Liver (tissue), 3 donors: ENCODE measurements around the gene ARHGAP28.

ENCODE experiments used
- CTCF ChIP-seq: fragments of 150-350 bp; IDR thresholded peaks from 2 replicates; pipeline ENCODE4 v1.5.1; 2017; ENCODE audit warnings: improper control_type of control experiment, low read depth, low read length; ENCODE audit not compliant: missing input control
- EGR1 ChIP-seq, 2 donors: IDR thresholded peaks; 2 replicates each; pipeline ENCODE4 v1.6.1; 2016 to 2018; ENCODE audit warnings: antibody characterized with exemption in 2 of 2, low read depth in 2 of 2
- GABPA ChIP-seq, 2 donors: IDR thresholded peaks in 1 of 2; conservative IDR thresholded peaks in 1 of 2; 2 replicates each; pipeline ENCODE4 v1.6.1; 2016; ENCODE audit warnings: antibody characterized with exemption in 2 of 2, mild to moderate bottlenecking in 1 of 2, moderate library complexity in 1 of 2
- JUND ChIP-seq, 2 donors: IDR thresholded peaks; 2 replicates each; pipeline ENCODE4 v1.6.1; 2016; ENCODE audit warnings: antibody characterized with exemption in 2 of 2
- MAX ChIP-seq: IDR thresholded peaks from 2 replicates; pipeline ENCODE4 v1.6.1; 2016; ENCODE audit warnings: antibody characterized with exemption
- RAD21 ChIP-seq, 2 donors: IDR thresholded peaks; 2 replicates each; pipeline ENCODE4 v1.6.1; 2016; ENCODE audit warnings: antibody characterized with exemption in 2 of 2, mild to moderate bottlenecking in 2 of 2
- REST ChIP-seq: IDR thresholded peaks from 2 replicates; pipeline ENCODE4 v1.6.1; 2016; ENCODE audit warnings: antibody characterized with exemption, mild to moderate bottlenecking
- RXRA ChIP-seq, 2 donors: IDR thresholded peaks; 2 replicates each; pipeline ENCODE4 v1.6.1; 2017 to 2018; ENCODE audit warnings: antibody characterized with exemption in 2 of 2, mild to moderate bottlenecking in 1 of 2
- SP1 ChIP-seq: IDR thresholded peaks from 2 replicates; pipeline ENCODE4 v1.6.1; 2018; ENCODE audit warnings: antibody characterized with exemption, mild to moderate bottlenecking
- TAF1 ChIP-seq: conservative IDR thresholded peaks from 2 replicates; pipeline ENCODE4 v1.6.1; 2016; ENCODE audit warnings: antibody characterized with exemption, mild to moderate bottlenecking
- YY1 ChIP-seq: IDR thresholded peaks from 2 replicates; pipeline ENCODE4 v1.6.1; 2016; ENCODE audit warnings: antibody characterized with exemption, mild to moderate bottlenecking
- ZBTB33 ChIP-seq: IDR thresholded peaks from 2 replicates; pipeline ENCODE4 v1.6.1; 2016; ENCODE audit warnings: antibody characterized with exemption
- donor health status: healthy.
- donor health status: healthy.

GRCh38 chr18:6859676-6860422 is 130.3 kb downstream of the ARHGAP28 start:
- no peak for TF ChIP-seq CTCF
- no peak for TF ChIP-seq RAD21 (IDR thresholded peaks at IDR 0.05)
- no peak for TF ChIP-seq REST
- no peak for TF ChIP-seq RXRA (IDR thresholded peaks at IDR 0.05)
- TF ChIP-seq SP1, result no peak
- no peak for TF ChIP-seq JUND (IDR thresholded peaks at IDR 0.05)
- TF ChIP-seq GABPA (IDR thresholded peaks at IDR 0.05 in 1 of 2, conservative IDR thresholded peaks at IDR 0.05 in 1 of 2), result no peak
- TF ChIP-seq ZBTB33, result no peak
- TF ChIP-seq MAX, result no peak
- TF ChIP-seq EGR1 (IDR thresholded peaks at IDR 0.05; ENCODE audit: low read depth in 2 of 2), result no peak
- TF ChIP-seq YY1, result no peak
- TF ChIP-seq TAF1, result no peak
